ENCODE measurements around the gene UBE2F.
"Not testable (repeated sequence)": the region's sequence is repeated elsewhere in the genome, so short reads cannot be mapped to it uniquely, and the experiment has no call there.

The UBE2F gene

DNA sequence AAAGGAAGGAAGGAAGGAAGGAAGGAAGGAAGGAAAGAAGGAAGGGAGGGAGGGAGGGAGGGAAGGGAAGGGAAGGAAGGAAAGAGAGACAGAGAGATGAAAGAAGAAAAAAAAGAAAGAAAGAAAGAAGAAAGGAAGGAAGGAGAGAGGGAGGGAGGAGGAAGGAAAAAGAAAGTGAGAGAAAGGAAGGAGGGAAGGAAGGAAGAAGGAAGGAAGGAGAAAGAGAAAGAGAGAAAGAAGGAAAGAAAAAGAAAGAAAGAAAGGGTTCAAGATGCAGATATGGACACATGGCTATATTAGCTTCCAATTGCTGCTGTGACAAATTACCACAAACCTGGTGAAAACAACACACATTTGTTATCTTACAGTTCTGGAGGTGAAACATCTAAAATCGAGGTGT, 20.4 kb upstream of the UBE2F start:
- no peak overlapping the region for H3K27ac ChIP-seq (ENCODE audit: low read depth, low read length)
- no peaks in the 10 kb centered on the region for H3K36me3 ChIP-seq (ENCODE audit: control insufficient read depth, insufficient read depth, low read length)
- no peaks in the 10 kb centered on the region for H3K4me1 ChIP-seq (ENCODE audit: control insufficient read depth, insufficient read depth, low read length)

GRCh38 chr2:237951354-237951753, 15.5 kb upstream of the UBE2F start:
- H3K9ac ChIP-seq (ENCODE audit: low read depth, low read length); H3K27ac ChIP-seq (ENCODE audit: low read depth, low read length); H3K36me3 ChIP-seq (ENCODE audit: control insufficient read depth, insufficient read depth, low read length); H3K4me3 ChIP-seq (ENCODE audit: low read depth, low read length); H3K4me1 ChIP-seq (ENCODE audit: control insufficient read depth, insufficient read depth, low read length); H3K9me3 ChIP-seq (ENCODE audit: control insufficient read depth, insufficient read depth, low read length): not testable (repeated sequence)
- H3K27me3 ChIP-seq (ENCODE audit: control insufficient read depth, insufficient read depth, low read length): peaks cover 20% of the 10 kb centered on the region

More for the DNA sequence above, 20.4 kb upstream of the UBE2F start:
- Histone ChIP-seq H3K9ac (ENCODE audit: low read depth, low read length) (no peak overlapping the region), H3K4me3 (ENCODE audit: low read depth, low read length) (no peak overlapping the region), H3K27me3 (ENCODE audit: control insufficient read depth, insufficient read depth, low read length) (no peaks in the 10 kb centered on the region), H3K9me3 (ENCODE audit: control insufficient read depth, insufficient read depth, low read length) (peaks cover 13% of the 10 kb centered on the region)

DNA sequence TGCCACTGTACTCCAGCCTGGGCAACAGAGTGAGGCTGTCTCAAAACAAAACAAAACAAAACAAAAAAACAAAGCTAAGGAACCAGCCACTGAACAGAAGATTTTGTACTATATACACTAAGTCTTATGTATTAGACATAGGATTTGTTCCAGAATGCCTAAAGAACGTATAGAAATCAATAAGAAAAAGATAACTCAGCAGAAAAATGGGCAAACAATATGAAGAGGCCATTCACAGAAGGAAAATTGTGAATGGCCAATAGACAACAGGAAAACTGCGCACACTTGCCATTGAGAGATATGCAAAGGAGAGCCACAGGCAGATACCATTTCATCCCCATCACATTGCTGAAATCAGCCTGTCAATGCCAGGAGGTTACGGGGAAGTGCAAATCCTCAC, 14.9 kb upstream of the UBE2F start:
- Histone ChIP-seq H3K27ac (ENCODE audit: low read depth, low read length) (no peak overlapping the region), H3K4me3 (ENCODE audit: low read depth, low read length) (no peak overlapping the region), H3K4me1 (ENCODE audit: control insufficient read depth, insufficient read depth, low read length) (no peaks in the 10 kb centered on the region), H3K27me3 (ENCODE audit: control insufficient read depth, insufficient read depth, low read length) (peaks cover 25% of the 10 kb centered on the region), H3K36me3 (ENCODE audit: control insufficient read depth, insufficient read depth, low read length) (no peaks in the 10 kb centered on the region), H3K9ac (ENCODE audit: low read depth, low read length) (no peak overlapping the region), H3K9me3 (ENCODE audit: control insufficient read depth, insufficient read depth, low read length) (no peaks in the 10 kb centered on the region)

- no peak overlapping the region for H3K27ac ChIP-seq (ENCODE audit: low read depth, low read length)
- H3K36me3 ChIP-seq (ENCODE audit: control insufficient read depth, insufficient read depth, low read length): no peaks in the 10 kb centered on the region
These were observed 14.0 kb upstream of the UBE2F start for GRCh38 chr2:237952851-237953250.

DNA sequence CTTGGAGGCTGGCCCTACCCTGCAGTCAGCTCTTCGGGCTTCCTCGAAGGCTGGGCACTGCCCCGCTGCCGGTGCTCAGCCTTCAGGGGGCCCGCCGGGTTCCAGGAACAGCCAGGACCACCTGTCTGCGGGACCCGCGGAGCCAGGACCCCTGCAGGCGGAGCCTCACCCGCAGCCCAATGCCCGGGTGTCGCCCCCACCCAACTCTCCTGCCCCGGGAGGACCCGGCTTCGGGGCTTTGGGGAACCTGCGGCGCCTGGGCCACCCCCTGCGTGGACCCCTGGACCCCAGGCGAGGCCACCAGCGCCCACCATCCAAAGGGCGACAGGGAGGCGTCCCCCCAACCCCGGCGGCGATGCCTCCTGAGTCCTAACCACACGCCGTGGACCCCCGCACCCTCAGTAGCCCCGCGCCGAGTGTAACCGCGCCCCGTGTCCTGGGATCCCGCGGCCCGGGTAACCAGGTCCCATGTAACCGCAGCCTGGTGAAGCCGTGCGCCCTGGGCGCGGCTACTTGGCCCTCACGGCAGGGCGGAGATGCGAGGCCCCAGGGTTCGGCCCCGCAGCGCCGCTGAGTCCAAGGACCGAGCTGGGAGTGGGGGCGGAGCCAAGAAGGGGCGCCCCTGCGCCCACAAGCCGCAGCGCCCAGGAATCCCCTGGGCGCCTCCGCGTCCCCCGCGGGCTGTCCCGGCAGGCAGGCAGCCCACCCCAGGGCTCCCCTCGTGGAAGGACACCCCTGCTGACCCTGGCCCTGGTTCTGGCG, 11.0 kb upstream of the UBE2F start:
- no peak overlapping the region for H3K27ac ChIP-seq (ENCODE audit: low read depth, low read length)
- peaks cover 31% of the 10 kb centered on the region for H3K27me3 ChIP-seq (ENCODE audit: control insufficient read depth, insufficient read depth, low read length)
- H3K4me3 ChIP-seq (ENCODE audit: low read depth, low read length): peak overlapping the region; percentile 65
- no peaks in the 10 kb centered on the region for H3K9me3 ChIP-seq (ENCODE audit: control insufficient read depth, insufficient read depth, low read length)
- no peak overlapping the region for H3K9ac ChIP-seq (ENCODE audit: low read depth, low read length)
- no peaks in the 10 kb centered on the region for H3K36me3 ChIP-seq (ENCODE audit: control insufficient read depth, insufficient read depth, low read length)
- H3K4me1 ChIP-seq (ENCODE audit: control insufficient read depth, insufficient read depth, low read length): no peaks in the 10 kb centered on the region

More at GRCh38 chr2:237952851-237953250, 14.0 kb upstream of the UBE2F start:
- H3K27me3 ChIP-seq (ENCODE audit: control insufficient read depth, insufficient read depth, low read length): peaks cover 31% of the 10 kb centered on the region
- no peaks in the 10 kb centered on the region for H3K4me1 ChIP-seq (ENCODE audit: control insufficient read depth, insufficient read depth, low read length)
- H3K9me3 ChIP-seq (ENCODE audit: control insufficient read depth, insufficient read depth, low read length): no peaks in the 10 kb centered on the region
- H3K4me3 ChIP-seq (ENCODE audit: low read depth, low read length): no peak overlapping the region
- H3K9ac ChIP-seq (ENCODE audit: low read depth, low read length): no peak overlapping the region

- Histone ChIP-seq H3K27ac (ENCODE audit: low read depth, low read length) (no peak overlapping the region), H3K9ac (ENCODE audit: low read depth, low read length) (no peak overlapping the region), H3K4me1 (ENCODE audit: control insufficient read depth, insufficient read depth, low read length) (no peaks in the 10 kb centered on the region), H3K4me3 (ENCODE audit: low read depth, low read length) (peak overlapping the region; percentile 65), H3K36me3 (ENCODE audit: control insufficient read depth, insufficient read depth, low read length) (no peaks in the 10 kb centered on the region), H3K27me3 (ENCODE audit: control insufficient read depth, insufficient read depth, low read length) (peaks cover 31% of the 10 kb centered on the region), H3K9me3 (ENCODE audit: control insufficient read depth, insufficient read depth, low read length) (no peaks in the 10 kb centered on the region)
These were observed 10.4 kb upstream of the UBE2F start for GRCh38 chr2:237956402-237956736.

GRCh38 chr2:237961637-237962036, 5.2 kb upstream of the UBE2F start:
- peaks cover 11% of the 10 kb centered on the region for H3K9me3 ChIP-seq (ENCODE audit: control insufficient read depth, insufficient read depth, low read length)
- 0 out of 2 replicates have a peak, but pooled peaks cover 4% of the 10 kb centered on the region for H3K4me1 ChIP-seq (ENCODE audit: control insufficient read depth, insufficient read depth, low read length)
- no peak overlapping the region for H3K27ac ChIP-seq (ENCODE audit: low read depth, low read length)
- H3K36me3 ChIP-seq (ENCODE audit: control insufficient read depth, insufficient read depth, low read length): no peaks in the 10 kb centered on the region
- peaks cover 9% of the 10 kb centered on the region for H3K27me3 ChIP-seq (ENCODE audit: control insufficient read depth, insufficient read depth, low read length)
- H3K9ac ChIP-seq (ENCODE audit: low read depth, low read length): no peak overlapping the region
- no peak overlapping the region for H3K4me3 ChIP-seq (ENCODE audit: low read depth, low read length)

DNA sequence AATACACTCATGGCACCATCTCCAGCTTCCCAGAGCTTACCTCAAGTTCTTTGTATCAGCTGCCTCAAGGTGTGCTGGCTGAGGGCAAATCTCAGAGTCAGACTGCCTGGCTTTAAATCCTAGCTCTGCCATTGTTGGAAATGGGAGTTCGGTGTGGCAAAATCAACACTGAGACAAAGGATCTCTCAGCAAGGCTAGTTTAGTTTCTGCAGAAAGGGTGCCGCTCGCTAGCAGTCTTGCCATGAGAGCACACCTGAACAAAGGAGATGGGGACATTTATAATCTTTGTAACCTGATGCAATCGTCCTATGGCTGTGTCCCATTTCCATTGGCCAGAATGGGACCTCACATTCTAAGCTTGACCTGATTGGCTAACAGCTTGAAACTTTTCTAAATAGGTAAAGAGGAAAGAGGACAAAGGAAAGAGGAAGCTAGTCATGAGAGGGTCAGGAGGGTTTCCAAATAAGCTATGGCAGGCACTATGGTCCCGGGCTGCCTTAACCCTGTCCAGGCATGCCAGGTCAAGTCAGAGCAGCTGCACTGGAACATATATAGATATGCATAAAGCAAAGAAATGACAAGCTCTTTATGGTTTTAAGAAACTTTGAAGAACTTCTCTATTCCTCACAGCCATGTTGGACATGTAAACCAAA, 4.3 kb upstream of the UBE2F start:
- Histone ChIP-seq H3K9me3 (ENCODE audit: control insufficient read depth, insufficient read depth, low read length) (peaks cover 11% of the 10 kb centered on the region), H3K27me3 (ENCODE audit: control insufficient read depth, insufficient read depth, low read length) (peaks cover 1% of the 10 kb centered on the region), H3K9ac (ENCODE audit: low read depth, low read length) (no peak overlapping the region), H3K27ac (ENCODE audit: low read depth, low read length) (no peak overlapping the region), H3K4me3 (ENCODE audit: low read depth, low read length) (no peak overlapping the region), H3K36me3 (ENCODE audit: control insufficient read depth, insufficient read depth, low read length) (no peaks in the 10 kb centered on the region), H3K4me1 (ENCODE audit: control insufficient read depth, insufficient read depth, low read length) (0 out of 2 replicates have a peak, but pooled peaks cover 4% of the 10 kb centered on the region)

- H3K4me3 ChIP-seq (ENCODE audit: low read depth, low read length); H3K27ac ChIP-seq (ENCODE audit: low read depth, low read length); H3K36me3 ChIP-seq (ENCODE audit: control insufficient read depth, insufficient read depth, low read length); H3K27me3 ChIP-seq (ENCODE audit: control insufficient read depth, insufficient read depth, low read length); H3K9ac ChIP-seq (ENCODE audit: low read depth, low read length): not testable (repeated sequence)
- Histone ChIP-seq H3K9me3 (ENCODE audit: control insufficient read depth, insufficient read depth, low read length) (peaks cover 11% of the 10 kb centered on the region), H3K4me1 (ENCODE audit: control insufficient read depth, insufficient read depth, low read length) (peaks cover 13% of the 10 kb centered on the region)
These were observed 3.3 kb upstream of the UBE2F start for GRCh38 chr2:237963490-237963991.

- H3K9me3 ChIP-seq (ENCODE audit: control insufficient read depth, insufficient read depth, low read length): peaks cover 11% of the 10 kb centered on the region
- H3K4me3 ChIP-seq (ENCODE audit: low read depth, low read length): no peak overlapping the region
- H3K36me3 ChIP-seq (ENCODE audit: control insufficient read depth, insufficient read depth, low read length): 0 out of 2 replicates have a peak, but pooled peaks cover under 1% of the 10 kb centered on the region
- H3K4me1 ChIP-seq (ENCODE audit: control insufficient read depth, insufficient read depth, low read length): peaks cover 15% of the 10 kb centered on the region
- no peak overlapping the region for H3K27ac ChIP-seq (ENCODE audit: low read depth, low read length)
- H3K9ac ChIP-seq (ENCODE audit: low read depth, low read length): no peak overlapping the region
- H3K27me3 ChIP-seq (ENCODE audit: control insufficient read depth, insufficient read depth, low read length): no peaks in the 10 kb centered on the region
These were observed 2.6 kb upstream of the UBE2F start for GRCh38 chr2:237964194-237964577.

Data from HUES48 (cell line).